Tibial artery (tissue), 4 donors: ENCODE data around the gene DUSP6.

Source experiments
- DNase-seq, 2 donors: peaks; one replicate each; pipeline ENCODE4 v3.0.0-alpha.2; 2019
- H3K27ac ChIP-seq, 2 donors: fragments of 200-600 bp; sonication (generic) in 1 of 2; 1 replicate in 1 of 2; 2 replicates in 1 of 2; pipeline ENCODE4 v1.5.1; 2018 to 2019; ENCODE audit warnings: mild to moderate bottlenecking in 1 of 2
- H3K27me3 ChIP-seq, 2 donors: fragments of 200-600 bp; sonication (generic) in 1 of 2; one replicate each; pipeline versions ENCODE4 v1.5.1 to v1.6.0; 2016 to 2019
- H3K36me3 ChIP-seq, 3 donors: fragments of 200-600 bp; sonication (generic) in 2 of 3; one replicate each; pipeline ENCODE4 v1.5.1; 2016 to 2019; ENCODE audit warnings: mild to moderate bottlenecking in 2 of 3
- H3K4me1 ChIP-seq, 4 donors: fragments of 200-600 bp; sonication (generic) in 2 of 4; 1 replicate in 3 of 4; 2 replicates in 1 of 4; pipeline ENCODE4 v1.5.1; 2016 to 2019
- H3K4me3 ChIP-seq, 2 donors: fragments of 200-600 bp; sonication (generic) in 1 of 2; 1 replicate in 1 of 2; 2 replicates in 1 of 2; pipeline ENCODE4 v1.5.1; 2018 to 2019; ENCODE audit warnings: mild to moderate bottlenecking in 2 of 2
- H3K9me3 ChIP-seq, 3 donors: fragments of 200-600 bp; sonication (generic) in 1 of 3; one replicate each; pipeline ENCODE4 v1.5.1; 2016 to 2019
- CTCF ChIP-seq, 2 experiments: fragments of 200-600 bp in 1 of 2; fragments of 450-650 bp in 1 of 2; IDR thresholded peaks; one replicate each; pipeline ENCODE4 v1.5.1; 2017 to 2019; ENCODE audit warnings: antibody characterized with exemption in 2 of 2, mild to moderate bottlenecking in 1 of 2, moderate library complexity in 1 of 2
- intact Hi-C: fragments of 100-400 bp; cut with DNase I; formaldehyde crosslinking; loops from one replicate; pipeline ENCODE4 v1.15.0; 2023; ENCODE audit warnings: low total_unique reads

Gene DUSP6

GRCh38 chr12:89314060-89314761 is 38.1 kb downstream of the DUSP6 start:
- no peaks in the 10 kb centered on the region for H3K9me3 ChIP-seq
- H3K4me3 ChIP-seq, result no peak overlapping the region
- peaks cover 0 to 21% (median 8%) of the 10 kb centered on the region in 4 donors for H3K4me1 ChIP-seq
- TF ChIP-seq CTCF (IDR thresholded peaks at IDR 0.05), result no peak
- H3K27me3 ChIP-seq, result no peaks in the 10 kb centered on the region
- no peak for DNase-seq
- intact Hi-C loops, result no loop called here
- no peak overlapping the region for H3K27ac ChIP-seq
- H3K36me3 ChIP-seq, result no peaks in the 10 kb centered on the region

- Histone ChIP-seq H3K27ac (no peak overlapping the region), H3K36me3 (no peaks in the 10 kb centered on the region), H3K4me3 (no peak overlapping the region), H3K27me3 (no peaks in the 10 kb centered on the region), H3K9me3 (no peaks in the 10 kb centered on the region), H3K4me1 (peaks cover 0 to 19% (median 7%) of the 10 kb centered on the region in 4 donors)
- TF ChIP-seq CTCF (IDR thresholded peaks at IDR 0.05), result no peak
- intact Hi-C loops, result no loop called here
- DNase-seq, result no peak
Measured at GRCh38 chr12:89311703-89312293, 40.5 kb downstream of the DUSP6 start.

GRCh38 chr12:89309815-89310214 is 42.5 kb downstream of the DUSP6 start:
- H3K4me1 ChIP-seq, result peaks cover 0 to 18% (median 4%) of the 10 kb centered on the region in 4 donors
- no peak for DNase-seq
- H3K27me3 ChIP-seq, result no peaks in the 10 kb centered on the region
- no peak overlapping the region for H3K4me3 ChIP-seq
- H3K9me3 ChIP-seq, result no peaks in the 10 kb centered on the region
- intact Hi-C loops, result no loop called here
- no peak for TF ChIP-seq CTCF (IDR thresholded peaks at IDR 0.05)
- H3K27ac ChIP-seq, result peak overlapping the region in 1 of 2 donors; percentile 27
- H3K36me3 ChIP-seq, result no peaks in the 10 kb centered on the region

- Histone ChIP-seq H3K9me3 (no peaks in the 10 kb centered on the region), H3K4me1 (peaks cover 0 to 21% (median 4%) of the 10 kb centered on the region in 4 donors), H3K27me3 (no peaks in the 10 kb centered on the region), H3K27ac (no peak overlapping the region), H3K4me3 (no peak overlapping the region), H3K36me3 (no peaks in the 10 kb centered on the region)
- TF ChIP-seq CTCF (IDR thresholded peaks at IDR 0.05), result no peak
- intact Hi-C loops, result no loop called here
- no peak for DNase-seq
Measured at GRCh38 chr12:89309440-89309802, 42.9 kb downstream of the DUSP6 start.

- DNase-seq, result no peak
- no peak for TF ChIP-seq CTCF (IDR thresholded peaks at IDR 0.05)
- Histone ChIP-seq H3K36me3 (no peaks in the 10 kb centered on the region), H3K27ac (no peak overlapping the region), H3K4me3 (no peak overlapping the region), H3K4me1 (peaks cover 0 to 21% (median 4%) of the 10 kb centered on the region in 4 donors), H3K9me3 (no peaks in the 10 kb centered on the region), H3K27me3 (no peaks in the 10 kb centered on the region)
- intact Hi-C loops, result no loop called here
Measured at GRCh38 chr12:89307474-89308253, 44.6 kb downstream of the DUSP6 start.
